Motor neuron (in vitro differentiated cells): ENCODE results near the gene UNC5B. TPM values are rescaled to one million over a fixed set of nuclear protein-coding genes. Genes with fewer than 3 reads are reported as not detected.

Experiments
- ATAC-seq, 8 experiments: fragments of 200-7000 bp; cut with Tn5 transposase; replicated peaks in 6 of 8; 2 replicates each; pipeline ENCODE4 v1.8.0; 2021; ENCODE audit warnings: mild to moderate bottlenecking in 8 of 8, moderate library complexity in 8 of 8
- H3K27ac ChIP-seq, 2 donors: fragments of 250-450 bp; sonication (Bioruptor Pico); 2 replicates each; pipeline ENCODE4 v1.9.0; 2021; ENCODE audit warnings: antibody characterized with exemption in 2 of 2, mild to moderate bottlenecking in 2 of 2, moderate library complexity in 1 of 2
- H3K4me1 ChIP-seq, 2 donors: fragments of 250-450 bp; sonication (Bioruptor Pico); replicated peaks in 1 of 2; 2 replicates each; pipeline ENCODE4 v1.6.1; 2021; ENCODE audit warnings: antibody characterized with exemption in 2 of 2, mild to moderate bottlenecking in 2 of 2, moderate library complexity in 1 of 2
- H3K4me3 ChIP-seq, 5 donors: fragments of 250-450 bp; sonication (Bioruptor Pico); 2 replicates each; pipeline ENCODE4 v1.9.0; 2021; ENCODE audit warnings: antibody characterized with exemption in 5 of 5, mild to moderate bottlenecking in 5 of 5, moderate library complexity in 4 of 5
- WGBS, 10 experiments: fragments of 450-650 bp; shearing (Covaris generic); methylation state at CpG; one replicate each; pipeline ENCODE4 v1.0.0; 2022; 5-methylcytosine and 5-hydroxymethylcytosine counted together
- in situ Hi-C, 9 experiments: fragments of 400-800 bp; cut with MboI; loops; one replicate each; pipeline ENCODE4 v1.15.0; 2021; ENCODE audit warnings: low sequenced_read_pairs in 9 of 9, low pct_unique_long_range_greater_than_20kb in 2 of 9; ENCODE audit not compliant: unreplicated experiment in 9 of 9
- total RNA-seq, 8 experiments: library from RNA; unstranded; fragments of 300-600 nt; gene quantifications; 2 replicates each; pipeline versions ENCODE4 v1.2.3 to v1.2.4, GENCODE V29; 2022

Gene UNC5B
- total RNA-seq, 8 experiments from 2014 or later = 1.4 to 53.5 (median 18.2) TPM

DNA sequence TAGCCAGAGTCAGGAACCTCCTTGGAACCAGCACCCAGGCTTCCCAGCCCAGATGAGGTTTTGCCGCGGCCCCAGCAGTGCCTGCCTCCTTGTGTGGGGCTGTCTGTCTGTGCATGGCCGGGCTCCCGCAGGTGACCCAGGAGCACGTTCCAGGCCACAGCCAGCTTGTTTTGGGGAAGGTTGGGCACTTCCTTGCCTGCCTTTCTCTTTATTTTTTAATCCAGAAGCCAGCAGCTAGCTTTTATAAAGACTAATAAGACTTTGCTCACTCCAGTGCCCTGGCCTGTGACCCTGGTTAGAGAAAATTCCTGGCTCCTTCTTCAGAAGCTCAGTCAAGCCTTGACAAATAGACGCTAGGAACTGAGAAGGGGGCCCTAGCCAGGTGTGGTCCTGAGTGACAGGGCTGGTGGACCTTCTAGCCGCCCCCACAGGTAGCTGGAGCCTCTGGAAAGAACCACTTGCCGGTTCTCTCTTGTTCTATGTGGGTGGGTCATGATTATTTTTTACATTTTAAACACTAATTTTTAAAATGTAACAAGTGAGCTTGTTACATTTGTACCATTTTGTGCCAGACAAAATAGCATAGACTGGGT is 107.5 kb downstream of the UNC5B start:
- peak overlapping the region; percentile 47 to 68 (median 53) for H3K4me3 ChIP-seq
- peaks cover 14% of the 10 kb centered on the region in 2 donors for H3K4me1 ChIP-seq
- 0 to 100% (median 76%) methylated on average over 1 to 5 of the region's 8 CpGs; no CpG with 5 or more reads in 2 of the 10 experiments for WGBS, 10 experiments
- no peak for ATAC-seq
- peak overlapping the region in 1 of 2 donors; percentile 73 for H3K27ac ChIP-seq
- in situ Hi-C loops = loop anchor here in 5 of 9 experiments (10.0 to 25.0 kb wide), 4 partner anchors 385 to 1017 kb away; partner anchors contain the start of gene C10orf105 (in 4 of the 5)

DNA sequence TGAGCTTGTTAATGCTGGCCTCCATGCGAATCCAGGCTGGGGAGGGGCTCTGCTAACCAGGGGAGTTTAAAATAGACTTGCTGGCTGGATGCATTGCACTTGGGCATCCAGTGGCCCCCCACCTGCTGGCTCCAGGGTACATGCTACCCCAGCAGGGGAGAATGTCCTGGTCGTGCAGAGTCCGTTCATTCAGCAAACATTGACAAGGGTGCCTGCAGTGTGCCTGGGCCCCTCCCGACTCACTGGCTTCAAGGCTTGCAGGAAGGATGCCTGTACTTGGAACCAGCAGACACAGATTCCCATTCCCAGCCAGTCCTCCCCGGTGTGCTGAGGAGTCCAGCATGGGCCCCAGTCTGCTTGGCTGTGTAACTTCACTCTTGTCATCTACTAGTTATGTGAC is 108.2 kb downstream of the UNC5B start:
- Histone ChIP-seq H3K4me3 (no peak overlapping the region), H3K4me1 (peaks cover 14% of the 10 kb centered on the region in 2 donors), H3K27ac (no peak overlapping the region)
- in situ Hi-C loops = loop anchor here in 5 of 9 experiments (25.0 kb wide), 3 partner anchors 392 to 1017 kb away; partner anchors contain the start of gene C10orf105 (in 4 of the 5)
- ATAC-seq = no peak
- WGBS, 10 experiments = 80 to 100% (median 98%) methylated on average over 1 to 5 of the region's 5 CpGs; no CpG with 5 or more reads in 7 of the 10 experiments

DNA sequence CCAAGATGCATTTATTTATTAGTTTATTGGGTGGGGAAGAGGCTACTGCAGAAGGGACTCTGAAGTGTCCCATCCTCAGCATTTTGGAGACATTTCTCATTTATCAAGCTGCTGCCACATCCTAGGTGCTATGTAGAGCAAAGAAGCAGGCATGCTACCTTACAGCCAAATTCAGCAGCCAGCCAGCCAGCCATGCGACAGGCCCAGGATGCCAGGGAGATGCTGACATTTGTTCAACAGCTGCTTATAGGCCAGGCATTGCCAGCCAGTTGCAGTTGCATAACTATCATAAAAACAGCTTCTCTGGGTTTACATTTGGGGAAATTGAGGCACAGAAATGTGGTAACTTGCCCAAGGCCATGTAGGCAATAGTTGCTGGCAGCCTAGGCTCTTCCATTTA is 109.0 kb downstream of the UNC5B start:
- Histone ChIP-seq H3K4me1 (peaks cover 14 to 17% of the 10 kb centered on the region in 2 donors), H3K27ac (no peak overlapping the region), H3K4me3 (no peak overlapping the region)
- no peak for ATAC-seq
- in situ Hi-C loops = loop anchor here in 5 of 9 experiments (25.0 kb wide), 3 partner anchors 391 to 1016 kb away; partner anchors contain the start of gene C10orf105 (in 4 of the 5)
- WGBS, 10 experiments = 57 to 100% (median 100%) methylated on average over 1 of the region's 1 CpG; no CpG with 5 or more reads in 4 of the 10 experiments

DNA sequence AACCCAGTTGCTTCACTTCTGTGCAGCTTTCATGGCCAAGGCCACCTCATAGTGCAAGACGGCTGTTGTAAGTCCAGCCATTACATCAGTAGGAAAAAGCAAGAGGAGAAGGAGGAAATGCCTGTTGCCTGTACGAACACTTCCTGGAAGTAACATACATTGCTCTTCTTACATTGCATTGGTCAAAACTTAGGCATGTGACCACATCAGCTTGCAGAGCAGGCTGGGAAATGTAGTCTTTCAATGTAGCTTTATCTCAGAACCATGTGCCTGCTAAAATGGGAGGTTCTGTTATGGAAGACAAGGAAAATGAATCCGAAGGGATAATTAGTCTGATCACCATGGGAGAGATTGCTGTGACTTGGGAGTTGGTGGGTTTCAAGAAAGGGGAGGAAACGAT is 111.0 kb downstream of the UNC5B start:
- in situ Hi-C loops = loop anchor here in 5 of 9 experiments (25.0 kb wide), 3 partner anchors 389 to 1014 kb away; partner anchors contain the start of gene C10orf105 (in 4 of the 5)
- no peak for ATAC-seq
- 57 to 100% (median 90%) methylated on average over 1 to 4 of the region's 4 CpGs; no CpG with 5 or more reads in 2 of the 10 experiments for WGBS, 10 experiments

DNA sequence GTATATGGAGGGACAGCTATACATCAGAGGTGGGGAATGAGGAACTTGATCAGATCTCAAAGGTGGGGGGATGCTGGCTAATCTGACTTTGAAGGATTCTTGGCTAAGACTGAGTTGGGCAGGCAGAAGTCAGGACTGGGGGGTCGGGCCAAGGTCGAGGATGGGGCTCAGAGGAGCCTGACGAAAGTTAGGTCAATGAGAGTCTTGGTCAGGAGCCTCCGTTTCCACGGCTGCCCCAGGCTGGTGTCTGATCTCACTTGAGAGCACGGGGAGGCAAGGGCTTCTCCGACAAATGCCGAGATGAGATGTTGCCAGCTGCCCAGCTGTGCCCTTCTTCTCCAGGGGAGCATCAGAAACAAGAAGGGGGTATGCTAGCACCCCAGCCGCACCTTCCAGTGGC is 112.4 kb downstream of the UNC5B start:
- WGBS, 10 experiments = 89 to 100% (median 92%) methylated on average over 1 to 8 of the region's 9 CpGs; no CpG with 5 or more reads in 4 of the 10 experiments
- in situ Hi-C loops = loop anchor here in 5 of 9 experiments (25.0 kb wide), 3 partner anchors 388 to 1013 kb away; partner anchors contain the start of gene C10orf105 (in 4 of the 5)

More for the DNA sequence above, 111.0 kb downstream of the UNC5B start:
- H3K4me3 ChIP-seq = no peak overlapping the region
- peaks cover 7 to 15% of the 10 kb centered on the region in 2 donors for H3K4me1 ChIP-seq
- H3K27ac ChIP-seq = no peak overlapping the region

DNA sequence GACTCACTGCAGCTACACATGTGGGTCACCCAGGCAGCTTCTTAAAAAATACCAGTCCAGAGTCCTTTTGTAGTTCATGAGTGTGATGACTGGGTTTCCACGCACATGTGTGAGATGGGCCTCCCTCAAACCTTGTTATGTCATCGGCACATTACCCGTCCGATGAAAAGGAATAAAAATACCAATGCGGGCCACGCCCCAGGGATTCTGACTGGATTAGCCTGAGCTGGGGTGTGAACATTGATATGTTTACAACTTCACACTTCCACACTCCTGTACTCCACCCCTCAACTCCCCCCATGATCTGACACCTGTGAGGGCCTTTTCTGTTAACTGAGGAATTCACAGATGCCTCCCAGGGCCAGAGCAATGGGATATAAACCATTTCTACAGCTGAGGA is 112.9 kb downstream of the UNC5B start:
- Histone ChIP-seq H3K4me3 (no peak overlapping the region), H3K27ac (no peak overlapping the region), H3K4me1 (peaks cover under 1 to 8% of the 10 kb centered on the region in 2 donors)
- WGBS, 10 experiments = 46 to 100% (median 86%) methylated on average over 1 to 6 of the region's 6 CpGs; no CpG with 5 or more reads in 5 of the 10 experiments
- in situ Hi-C loops = no loop called here
- ATAC-seq = peak in 3 of 8 experiments; percentile 74 to 83 (median 78)

More for the DNA sequence above, 112.4 kb downstream of the UNC5B start:
- no peak overlapping the region for H3K27ac ChIP-seq
- peaks cover 6 to 13% of the 10 kb centered on the region in 2 donors for H3K4me1 ChIP-seq
- no peak overlapping the region for H3K4me3 ChIP-seq
- no peak for ATAC-seq

DNA sequence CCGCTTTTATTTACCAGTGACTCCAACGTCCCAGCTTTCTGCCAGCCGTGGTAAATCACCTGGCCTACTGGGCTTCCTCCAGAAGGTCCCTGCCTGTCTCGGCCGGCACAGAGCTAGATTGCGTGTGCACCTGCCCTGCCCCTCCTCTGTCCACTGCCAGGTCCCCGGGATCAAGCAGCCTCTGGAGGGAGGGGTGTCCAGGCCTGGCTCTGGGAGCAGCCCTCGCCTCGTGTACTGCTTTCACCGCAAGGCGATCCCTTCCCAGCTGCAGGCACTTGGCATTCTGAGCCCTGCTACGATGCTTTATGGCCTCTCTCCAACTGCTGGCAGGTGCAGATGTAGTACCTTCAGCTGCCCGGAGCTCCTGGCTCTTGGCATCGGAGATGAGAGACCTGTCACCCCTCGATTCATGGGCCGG is 114.1 kb downstream of the UNC5B start:
- peak in 4 of 8 experiments; percentile 20 to 74 (median 58) for ATAC-seq
- in situ Hi-C loops = no loop called here
- H3K4me3 ChIP-seq = no peak overlapping the region
- H3K4me1 ChIP-seq = peaks cover 7 to 17% of the 10 kb centered on the region in 2 donors
- WGBS, 10 experiments = 53 to 90% (median 70%) methylated on average over 1 to 9 of the region's 16 CpGs; no CpG with 5 or more reads in 4 of the 10 experiments
- peak overlapping the region in 1 of 2 donors; percentile 13 for H3K27ac ChIP-seq

DNA sequence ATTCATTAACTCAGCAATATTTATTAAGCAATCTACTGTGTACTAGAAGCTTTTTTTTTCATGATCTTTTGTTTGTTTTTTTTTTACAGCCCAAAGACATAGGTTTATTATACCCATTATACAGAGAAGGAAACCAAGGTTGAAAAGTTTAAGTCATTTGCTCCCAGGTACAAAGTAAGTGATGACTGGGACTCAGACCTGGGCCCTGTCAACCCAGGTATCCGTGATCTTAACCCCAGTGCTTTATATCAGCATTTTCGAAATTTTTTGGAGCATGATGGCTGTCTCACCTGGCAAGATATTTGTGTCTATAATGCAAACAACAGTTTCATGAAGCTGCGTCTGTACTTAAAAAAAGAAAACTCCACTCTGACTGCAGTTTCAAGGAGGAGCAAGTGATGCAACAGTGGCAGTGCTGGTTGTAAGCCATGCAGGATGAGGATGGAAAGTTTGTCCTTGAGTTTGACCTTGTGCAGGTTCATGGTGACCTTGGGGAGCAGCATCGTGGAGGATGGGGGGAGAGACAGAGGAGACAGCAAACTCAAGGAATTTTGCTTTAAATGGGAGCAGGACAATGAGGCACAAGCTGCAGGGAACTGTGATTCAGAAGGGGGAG is 118.5 kb downstream of the UNC5B start:
- H3K4me3 ChIP-seq = no peak overlapping the region
- WGBS, 10 experiments = 40 to 100% (median 72%) methylated on average over 1 to 4 of the region's 4 CpGs; no CpG with 5 or more reads in 2 of the 10 experiments
- no peak overlapping the region for H3K27ac ChIP-seq
- no peak for ATAC-seq
- in situ Hi-C loops = no loop called here
- H3K4me1 ChIP-seq = peaks cover 37 to 51% of the 10 kb centered on the region in 2 donors

DNA sequence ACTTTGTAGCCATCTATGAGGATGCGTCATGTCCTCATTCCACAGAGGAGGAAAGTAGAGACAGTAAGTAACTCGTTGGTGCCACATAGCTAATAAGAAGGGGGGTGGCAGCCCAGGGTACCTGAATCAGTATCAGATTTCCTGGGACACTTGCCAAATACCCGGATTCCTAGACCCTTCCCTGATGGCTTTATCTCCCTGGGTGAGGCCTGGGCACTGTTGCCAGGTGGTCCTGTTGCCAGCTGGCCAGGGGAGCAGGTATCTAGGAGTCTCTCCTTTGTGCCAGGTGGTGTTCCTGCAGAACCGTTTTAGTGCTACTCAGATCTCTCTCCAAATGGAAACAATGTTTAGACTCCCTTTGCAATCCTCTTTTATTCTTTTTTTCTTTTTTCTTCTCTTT is 119.4 kb downstream of the UNC5B start:
- Histone ChIP-seq H3K4me3 (no peak overlapping the region), H3K27ac (no peak overlapping the region), H3K4me1 (peaks cover 37 to 47% of the 10 kb centered on the region in 2 donors)
- peak in 1 of 8 experiments; percentile 9 for ATAC-seq
- in situ Hi-C loops = no loop called here
- 31 to 94% (median 70%) methylated on average over 2 to 4 of the region's 4 CpGs; no CpG with 5 or more reads in 1 of the 10 experiments for WGBS, 10 experiments

DNA sequence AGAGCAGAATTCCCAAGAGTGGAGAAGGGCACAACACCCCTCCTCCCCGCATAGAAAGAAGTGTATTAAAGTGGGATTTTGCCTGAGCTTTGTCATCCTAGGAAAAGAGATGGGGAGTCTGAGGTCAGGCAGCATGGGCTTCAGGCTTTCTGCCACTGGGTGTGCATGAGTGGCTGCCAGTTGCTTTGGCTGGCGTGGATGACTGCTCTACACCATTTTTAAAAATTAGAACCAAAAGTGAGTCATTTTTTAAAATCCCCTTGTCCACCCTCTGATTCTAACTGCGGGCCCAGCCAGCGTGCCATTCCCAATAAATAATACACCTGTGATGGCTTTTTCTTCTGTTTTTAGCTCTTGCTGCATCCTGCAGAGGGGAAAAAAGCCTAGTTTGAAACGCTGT is 120.1 kb downstream of the UNC5B start:
- H3K4me3 ChIP-seq = no peak overlapping the region
- 67 to 100% (median 85%) methylated on average over 2 to 4 of the region's 5 CpGs; no CpG with 5 or more reads in 2 of the 10 experiments for WGBS, 10 experiments

DNA sequence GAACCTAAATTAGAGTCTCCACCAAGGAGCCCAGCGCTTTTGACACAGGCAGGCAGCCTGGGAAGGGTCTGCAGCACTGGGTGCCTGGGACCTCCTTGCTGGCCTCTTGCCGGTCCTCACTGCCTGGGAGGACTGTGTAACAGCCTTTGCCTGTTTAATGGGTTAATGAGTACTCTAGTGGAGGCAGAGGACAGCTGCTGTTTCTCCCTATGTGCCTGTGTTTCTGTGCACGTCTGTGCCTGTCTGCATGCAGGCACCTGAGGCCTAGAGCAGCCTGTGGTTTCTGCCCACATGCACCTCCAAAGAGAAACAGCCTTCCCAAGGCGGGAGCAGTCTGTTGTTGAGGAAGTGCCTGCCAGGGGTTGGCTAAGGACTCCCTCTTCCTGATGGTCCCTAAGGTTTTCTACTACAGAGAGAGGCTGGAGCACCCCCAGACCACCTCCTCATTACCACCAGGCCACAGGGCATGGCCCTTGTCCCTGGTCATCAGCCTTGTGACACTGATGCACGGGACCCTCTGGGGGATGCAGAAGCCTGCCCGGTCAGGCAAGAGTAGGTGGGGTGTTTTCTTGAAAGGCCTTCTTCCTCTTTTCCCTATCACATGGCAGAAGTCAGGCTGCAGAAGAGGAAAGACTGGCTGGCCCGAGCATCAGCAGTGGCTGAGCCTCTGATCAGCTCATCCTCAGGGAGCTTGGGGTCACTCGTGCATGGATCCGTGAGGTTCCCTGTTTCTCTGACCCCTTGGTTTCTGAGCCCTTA is 120.9 kb downstream of the UNC5B start:
- in situ Hi-C loops = no loop called here
- peaks cover 37 to 45% of the 10 kb centered on the region in 2 donors for H3K4me1 ChIP-seq
- ATAC-seq = peak in 5 of 8 experiments; percentile 3 to 57 (median 40)
- H3K27ac ChIP-seq = peak overlapping the region in 1 of 2 donors; percentile 26
- WGBS, 10 experiments = 10 to 100% (median 72%) methylated on average over 1 to 6 of the region's 9 CpGs; no CpG with 5 or more reads in 2 of the 10 experiments
- H3K4me3 ChIP-seq = no peak overlapping the region

More for the DNA sequence above, 120.1 kb downstream of the UNC5B start:
- in situ Hi-C loops = no loop called here
- ATAC-seq = no peak
- peak overlapping the region in 1 of 2 donors; percentile 10 for H3K27ac ChIP-seq
- peaks cover 37 to 45% of the 10 kb centered on the region in 2 donors for H3K4me1 ChIP-seq

DNA sequence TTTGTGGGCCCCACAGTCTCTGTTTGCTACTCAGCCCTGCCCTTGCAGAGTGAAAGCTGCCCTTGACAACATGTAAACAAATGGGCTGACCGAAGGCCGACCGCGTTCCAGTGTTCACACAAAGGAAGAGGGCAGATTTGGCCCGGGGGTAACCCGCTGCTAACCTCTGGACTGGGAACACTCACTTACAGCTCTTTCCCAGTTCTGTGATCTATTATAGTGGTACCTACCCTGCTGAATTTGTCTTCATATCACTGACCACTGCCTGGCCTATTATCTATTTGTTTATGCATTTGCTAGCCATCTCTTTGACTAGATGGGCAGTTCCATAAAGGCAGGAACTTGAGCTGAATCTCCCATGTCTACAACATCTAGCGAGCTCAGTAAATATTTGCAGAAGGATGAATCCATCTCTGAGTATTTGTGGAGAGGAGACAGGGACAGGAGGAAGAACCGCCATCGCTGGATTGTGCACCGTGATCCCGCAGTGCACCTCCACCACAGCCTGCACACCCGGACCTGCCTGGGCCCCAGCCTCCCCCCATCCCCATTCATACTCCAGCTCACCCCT is 121.9 kb downstream of the UNC5B start:
- ATAC-seq = peak in 4 of 8 experiments; percentile 18 to 72 (median 38)
- H3K4me3 ChIP-seq = no peak overlapping the region
- in situ Hi-C loops = no loop called here
- peak overlapping the region in 1 of 2 donors; percentile 26 for H3K27ac ChIP-seq
- peaks cover 43 to 48% of the 10 kb centered on the region in 2 donors for H3K4me1 ChIP-seq
- 20 to 94% (median 67%) methylated on average over 1 to 8 of the region's 12 CpGs; no CpG with 5 or more reads in 4 of the 10 experiments for WGBS, 10 experiments
